ENCODE measurements around the gene TWF2. TPM values are rescaled to one million over a fixed set of nuclear protein-coding genes. Genes with fewer than 3 reads are reported as not detected.

TWF2 gene
- total and polyA plus RNA-seq, 3 experiments from 2014 or later = 98.2 to 138 (median 101) TPM

GRCh38 chr3:52185311-52185710, 53.6 kb downstream of the TWF2 start:
- Mint-ChIP-seq H3K27ac (peak overlapping the region in 1 of 8 donors; percentile 49), H3K4me1 (peaks cover 7 to 16% (median 8%) of the 10 kb centered on the region in 3 donors), H3K36me3 (no peaks in the 10 kb centered on the region), H3K9me3 (no peaks in the 10 kb centered on the region), H3K4me3 (no peak overlapping the region), H3K27me3 (no peaks in the 10 kb centered on the region)
- no peaks in the 10 kb centered on the region for H3K36me3 ChIP-seq (ENCODE audit: insufficient read depth, low read length)
- DNase-seq = no peak
- H3K9me3 ChIP-seq (ENCODE audit: low read length) = no peaks in the 10 kb centered on the region
- H3K4me1 ChIP-seq (ENCODE audit: insufficient read depth, low read length) = no peaks in the 10 kb centered on the region
- POLR2A ChIA-PET = no interaction called here
- H3K27me3 ChIP-seq (ENCODE audit: insufficient read depth, low read length, poor library complexity, severe bottlenecking) = no peaks in the 10 kb centered on the region
- CTCF ChIA-PET = interaction anchor here (1.6 kb wide), 1 partner anchor 10 kb away, joined by 3 read pairs; no protein-coding TSS in a partner anchor
- no peak overlapping the region for H3K27ac ChIP-seq (ENCODE audit: low read depth, low read length)
- H3K4me3 ChIP-seq (ENCODE audit: low read length) = no peak overlapping the region

- Mint-ChIP-seq H3K36me3 (no peaks in the 10 kb centered on the region), H3K27me3 (no peaks in the 10 kb centered on the region), H3K4me1 (peaks cover 7 to 16% (median 8%) of the 10 kb centered on the region in 3 donors), H3K27ac (peak overlapping the region in 1 of 8 donors; percentile 32), H3K9me3 (no peaks in the 10 kb centered on the region), H3K4me3 (no peak overlapping the region)
- Histone ChIP-seq H3K36me3 (ENCODE audit: insufficient read depth, low read length) (no peaks in the 10 kb centered on the region), H3K27ac (ENCODE audit: low read depth, low read length) (no peak overlapping the region), H3K27me3 (ENCODE audit: insufficient read depth, low read length, poor library complexity, severe bottlenecking) (no peaks in the 10 kb centered on the region), H3K4me1 (ENCODE audit: insufficient read depth, low read length) (no peaks in the 10 kb centered on the region), H3K9me3 (ENCODE audit: low read length) (no peaks in the 10 kb centered on the region), H3K4me3 (ENCODE audit: low read length) (no peak overlapping the region)
- ChIA-PET CTCF (no interaction called here), POLR2A (no interaction called here)
- no peak for DNase-seq
Observed at GRCh38 chr3:52184690-52185089, 54.3 kb downstream of the TWF2 start.

- no peaks in the 10 kb centered on the region for H3K27me3 Mint-ChIP-seq
Observed at GRCh38 chr3:52183786-52184445, 55.0 kb downstream of the TWF2 start.

GRCh38 chr3:52182691-52183090, 56.3 kb downstream of the TWF2 start:
- Histone ChIP-seq H3K9me3 (ENCODE audit: low read length) (no peaks in the 10 kb centered on the region), H3K4me1 (ENCODE audit: insufficient read depth, low read length) (no peaks in the 10 kb centered on the region), H3K27ac (ENCODE audit: low read depth, low read length) (no peak overlapping the region), H3K27me3 (ENCODE audit: insufficient read depth, low read length, poor library complexity, severe bottlenecking) (no peaks in the 10 kb centered on the region), H3K36me3 (ENCODE audit: insufficient read depth, low read length) (no peaks in the 10 kb centered on the region), H3K4me3 (ENCODE audit: low read length) (no peak overlapping the region)
- DNase-seq = no peak
- H3K27me3 Mint-ChIP-seq = no peaks in the 10 kb centered on the region
- H3K36me3 Mint-ChIP-seq = no peaks in the 10 kb centered on the region
- H3K4me3 Mint-ChIP-seq = peak overlapping the region in 2 of 7 donors; percentile 13 to 84
- CTCF ChIA-PET = interaction anchor here (1.1 kb wide), 1 partner anchor 39 kb away, joined by 3 read pairs; no protein-coding TSS in a partner anchor
- H3K27ac Mint-ChIP-seq = peak overlapping the region in 7 of 8 donors; percentile 12 to 93 (median 84)
- no peaks in the 10 kb centered on the region for H3K9me3 Mint-ChIP-seq
- H3K4me1 Mint-ChIP-seq = peaks cover 7 to 16% (median 8%) of the 10 kb centered on the region in 3 donors
- POLR2A ChIA-PET = no interaction called here

More at GRCh38 chr3:52183786-52184445, 55.0 kb downstream of the TWF2 start:
- Histone ChIP-seq H3K27me3 (ENCODE audit: insufficient read depth, low read length, poor library complexity, severe bottlenecking) (no peaks in the 10 kb centered on the region), H3K4me1 (ENCODE audit: insufficient read depth, low read length) (no peaks in the 10 kb centered on the region), H3K4me3 (ENCODE audit: low read length) (no peak overlapping the region), H3K27ac (ENCODE audit: low read depth, low read length) (no peak overlapping the region), H3K36me3 (ENCODE audit: insufficient read depth, low read length) (no peaks in the 10 kb centered on the region), H3K9me3 (ENCODE audit: low read length) (no peaks in the 10 kb centered on the region)
- H3K27ac Mint-ChIP-seq = peak overlapping the region in 4 of 8 donors; percentile 17 to 46 (median 28)
- CTCF ChIA-PET = interaction anchor here (1.1 kb wide), 1 partner anchor 18 kb away, joined by 3 read pairs; no protein-coding TSS in a partner anchor
- no peaks in the 10 kb centered on the region for H3K36me3 Mint-ChIP-seq
- H3K9me3 Mint-ChIP-seq = no peaks in the 10 kb centered on the region
- peaks cover 7 to 16% (median 8%) of the 10 kb centered on the region in 3 donors for H3K4me1 Mint-ChIP-seq
- DNase-seq = no peak
- H3K4me3 Mint-ChIP-seq = peak overlapping the region in 1 of 7 donors; percentile 24
- POLR2A ChIA-PET = no interaction called here

GRCh38 chr3:52182196-52182595, 56.8 kb downstream of the TWF2 start:
- Histone ChIP-seq H3K27ac (ENCODE audit: low read depth, low read length) (no peak overlapping the region), H3K9me3 (ENCODE audit: low read length) (no peaks in the 10 kb centered on the region), H3K36me3 (ENCODE audit: insufficient read depth, low read length) (no peaks in the 10 kb centered on the region), H3K27me3 (ENCODE audit: insufficient read depth, low read length, poor library complexity, severe bottlenecking) (no peaks in the 10 kb centered on the region), H3K4me3 (ENCODE audit: low read length) (no peak overlapping the region), H3K4me1 (ENCODE audit: insufficient read depth, low read length) (no peaks in the 10 kb centered on the region)
- Mint-ChIP-seq H3K36me3 (no peaks in the 10 kb centered on the region), H3K4me3 (peak overlapping the region in 4 of 7 donors; percentile 5 to 84 (median 16)), H3K9me3 (no peaks in the 10 kb centered on the region), H3K27ac (peak overlapping the region in 7 of 8 donors; percentile 12 to 93 (median 84)), H3K4me1 (peaks cover 7 to 16% (median 8%) of the 10 kb centered on the region in 3 donors), H3K27me3 (no peaks in the 10 kb centered on the region)
- ChIA-PET POLR2A (no interaction called here), CTCF (interaction anchor here (1.1 kb wide), 1 partner anchor 40 kb away, joined by 3 read pairs; no protein-coding TSS in a partner anchor)
- peak in 2 of 5 donors; percentile 11 to 14 for DNase-seq

- CTCF ChIA-PET = no interaction called here
Observed at GRCh38 chr3:52181543-52181942, 57.4 kb downstream of the TWF2 start.

More at GRCh38 chr3:52181543-52181942, 57.4 kb downstream of the TWF2 start:
- Histone ChIP-seq H3K4me3 (ENCODE audit: low read length) (no peak overlapping the region), H3K9me3 (ENCODE audit: low read length) (no peaks in the 10 kb centered on the region), H3K27ac (ENCODE audit: low read depth, low read length) (no peak overlapping the region), H3K4me1 (ENCODE audit: insufficient read depth, low read length) (no peaks in the 10 kb centered on the region), H3K27me3 (ENCODE audit: insufficient read depth, low read length, poor library complexity, severe bottlenecking) (no peaks in the 10 kb centered on the region), H3K36me3 (ENCODE audit: insufficient read depth, low read length) (no peaks in the 10 kb centered on the region)
- POLR2A ChIA-PET = no interaction called here
- Mint-ChIP-seq H3K27ac (peak overlapping the region in 4 of 8 donors; percentile 20 to 93 (median 70)), H3K4me3 (no peak overlapping the region), H3K27me3 (no peaks in the 10 kb centered on the region), H3K4me1 (peaks cover 7 to 16% (median 8%) of the 10 kb centered on the region in 3 donors), H3K9me3 (no peaks in the 10 kb centered on the region), H3K36me3 (no peaks in the 10 kb centered on the region)
- no peak for DNase-seq

Other genes with a start within 250 kb of the TWF2 start
- gene RPL29, start 243.3 kb downstream of the TWF2 start, total RNA-seq = 1,000 to 10,000 TPM; 1,367 to 1,382 TPM
- gene RPL29, start 243.3 kb downstream of the TWF2 start, polyA plus RNA-seq = 1,261 TPM
- 10 to 100 TPM; 26.3 to 27.2 TPM for gene DUSP7, start 182.6 kb downstream of the TWF2 start, total RNA-seq
- 7.2 TPM for gene DUSP7, start 182.6 kb downstream of the TWF2 start, polyA plus RNA-seq
- 10 to 100 TPM; 22.6 to 22.7 TPM for gene POC1A, start 84.7 kb downstream of the TWF2 start, total RNA-seq
- gene POC1A, start 84.7 kb downstream of the TWF2 start, polyA plus RNA-seq = 1.5 TPM
- gene ALAS1, start 41.0 kb downstream of the TWF2 start, total RNA-seq = 10 to 100 TPM; 72.2 to 73.0 TPM
- 32.9 TPM for gene ALAS1, start 41.0 kb downstream of the TWF2 start, polyA plus RNA-seq
- under 1 TPM; 0.16 to 0.22 TPM for gene TLR9, start 13.5 kb downstream of the TWF2 start, total RNA-seq
- 0.16 TPM for gene TLR9, start 13.5 kb downstream of the TWF2 start, polyA plus RNA-seq
- 10 to 100 TPM; 56.6 to 60.8 TPM for gene PPM1M, start 6.6 kb upstream of the TWF2 start, total RNA-seq
- gene PPM1M, start 6.6 kb upstream of the TWF2 start, polyA plus RNA-seq = 81.8 TPM
- 100 to 1,000 TPM; 133 to 140 TPM for gene WDR82, start 39.5 kb upstream of the TWF2 start, total RNA-seq
- gene WDR82, start 39.5 kb upstream of the TWF2 start, polyA plus RNA-seq = 133 TPM
- 10 to 100 TPM; 21.2 to 21.4 TPM for gene GLYCTK, start 48.7 kb upstream of the TWF2 start, total RNA-seq
- gene GLYCTK, start 48.7 kb upstream of the TWF2 start, polyA plus RNA-seq = 9.7 TPM
- gene DNAH1, start 77.2 kb upstream of the TWF2 start, total RNA-seq = 1 to 10 TPM; 7.0 TPM
- gene DNAH1, start 77.2 kb upstream of the TWF2 start, polyA plus RNA-seq = 1.0 TPM
- 100 to 1,000 TPM; 113 to 123 TPM for gene BAP1, start 170.8 kb upstream of the TWF2 start, total RNA-seq
- gene BAP1, start 170.8 kb upstream of the TWF2 start, polyA plus RNA-seq = 25.5 TPM
- 10 to 100 TPM; 11.6 to 12.0 TPM for gene PHF7, start 171.5 kb upstream of the TWF2 start, total RNA-seq
- gene PHF7, start 171.5 kb upstream of the TWF2 start, polyA plus RNA-seq = 10.7 TPM
- under 1 TPM; 0.13 to 0.16 TPM for gene SEMA3G, start 205.9 kb upstream of the TWF2 start, total RNA-seq
- not detected for gene SEMA3G, start 205.9 kb upstream of the TWF2 start, polyA plus RNA-seq
- gene TNNC1, start 214.9 kb upstream of the TWF2 start, total RNA-seq = 1 to 10 TPM; 2.2 to 2.3 TPM
- gene TNNC1, start 214.9 kb upstream of the TWF2 start, polyA plus RNA-seq = not detected
- 10 to 100 TPM; 65.7 to 66.2 TPM for gene NISCH, start 216.4 kb upstream of the TWF2 start, total RNA-seq
- 31.6 TPM for gene NISCH, start 216.4 kb upstream of the TWF2 start, polyA plus RNA-seq